HepG2 (cell line): ENCODE data around the gene BTBD3. TPM values are rescaled to one million over a fixed set of nuclear protein-coding genes. Genes with fewer than 3 reads are reported as not detected.

Source experiments
- CCAR2 ChIP-seq: fragments of 200-400 bp; formaldehyde crosslinking; optimal IDR thresholded peaks from 2 replicates; pipeline ENCODE3; 2018; ENCODE audit warnings: low read depth, mild to moderate bottlenecking, low read length, moderate library complexity
- CENPBD1 ChIP-seq: sonication (generic); formaldehyde crosslinking; IDR thresholded peaks from 2 replicates; pipeline ENCODE4 v1.8.0; 2022; ENCODE audit warnings: missing genetic modification reagents, low read depth, mild to moderate bottlenecking, borderline replicate concordance
- FOXP1 ChIP-seq, 2 experiments: fragments of 450-650 bp in 1 of 2; IDR thresholded peaks; 2 replicates each; pipeline ENCODE4 v1.6.1; 2017 to 2018; ENCODE audit warnings: antibody characterized with exemption in 1 of 2
- HNF4G ChIP-seq, 2 experiments: sonication (generic) in 1 of 2; formaldehyde crosslinking in 1 of 2; IDR thresholded peaks; 2 replicates each; pipeline versions ENCODE4 v1.4.0 to v1.6.1; 2011 to 2020; ENCODE audit warnings: borderline replicate concordance in 2 of 2, low read depth in 2 of 2, mild to moderate bottlenecking in 2 of 2, low read length in 1 of 2, missing genetic modification reagents in 1 of 2, moderate library complexity in 1 of 2
- HOXA3 ChIP-seq: sonication (generic); formaldehyde crosslinking; IDR thresholded peaks from 2 replicates; pipeline ENCODE4 v1.5.0; 2020; ENCODE audit warnings: missing genetic modification reagents
- KDM2A ChIP-seq: sonication (generic); formaldehyde crosslinking; IDR thresholded peaks from 2 replicates; pipeline ENCODE4 v1.4.0; 2020; ENCODE audit warnings: low read depth, missing genetic modification reagents, borderline replicate concordance
- MXD3 ChIP-seq: IDR thresholded peaks from 2 replicates; pipeline ENCODE4 v1.6.1; 2016; ENCODE audit warnings: mild to moderate bottlenecking, missing biosample characterization, missing genetic modification reagents
- NAIF1 ChIP-seq: sonication (generic); formaldehyde crosslinking; IDR thresholded peaks from 2 replicates; pipeline ENCODE4 v1.5.0; 2020; ENCODE audit warnings: mild to moderate bottlenecking, missing genetic modification reagents, borderline replicate concordance
- RFXAP ChIP-seq: sonication (generic); formaldehyde crosslinking; IDR thresholded peaks from 2 replicates; pipeline ENCODE4 v1.4.0; 2020; ENCODE audit warnings: missing genetic modification reagents, borderline replicate concordance
- SMAD9 ChIP-seq: sonication (generic); formaldehyde crosslinking; IDR thresholded peaks from 2 replicates; pipeline ENCODE4 v1.5.1; 2020; ENCODE audit warnings: mild to moderate bottlenecking, missing genetic modification reagents
- SOX13 ChIP-seq, 3 experiments: fragments of 450-650 bp in 1 of 3; sonication (generic) in 1 of 3; formaldehyde crosslinking in 1 of 3; IDR thresholded peaks in 2 of 3; conservative IDR thresholded peaks in 1 of 3; 2 replicates each; pipeline versions ENCODE4 v1.5.0 to v1.6.1; 2016 to 2020; ENCODE audit warnings: antibody characterized with exemption in 1 of 3, mild to moderate bottlenecking in 1 of 3, missing compliant biosample characterization in 1 of 3, missing genetic modification reagents in 1 of 3, moderate library complexity in 1 of 3
- TEAD2 ChIP-seq: sonication (generic); formaldehyde crosslinking; IDR thresholded peaks from 2 replicates; pipeline ENCODE4 v1.9.0; 2021; ENCODE audit warnings: missing genetic modification reagents
- TMF1 ChIP-seq: sonication (generic); formaldehyde crosslinking; IDR thresholded peaks from 2 replicates; pipeline ENCODE4 v1.8.1; 2022; ENCODE audit warnings: low read depth, missing genetic modification reagents
- ZBTB42 ChIP-seq: sonication (generic); formaldehyde crosslinking; IDR thresholded peaks from 2 replicates; pipeline ENCODE4 v1.5.0; 2020; ENCODE audit warnings: mild to moderate bottlenecking, missing genetic modification reagents
- ZBTB49 ChIP-seq: sonication (generic); formaldehyde crosslinking; IDR thresholded peaks from 2 replicates; pipeline ENCODE4 v1.4.0; 2020; ENCODE audit warnings: missing genetic modification reagents, borderline replicate concordance
- ZNF260 ChIP-seq: sonication (generic); formaldehyde crosslinking; IDR thresholded peaks from 2 replicates; pipeline ENCODE4 v1.4.0; 2020; ENCODE audit warnings: missing genetic modification reagents, low read depth, mild to moderate bottlenecking, borderline replicate concordance
- ZNF569 ChIP-seq: sonication (generic); formaldehyde crosslinking; IDR thresholded peaks from 2 replicates; pipeline ENCODE4 v1.5.0; 2020; ENCODE audit warnings: mild to moderate bottlenecking, missing genetic modification reagents, moderate library complexity, borderline replicate concordance
- ZNF878 ChIP-seq: sonication (generic); formaldehyde crosslinking; IDR thresholded peaks from 2 replicates; pipeline ENCODE4 v1.8.1; 2023; ENCODE audit warnings: mild to moderate bottlenecking, missing genetic modification reagents, moderate library complexity
- ZNF883 ChIP-seq: sonication (generic); formaldehyde crosslinking; IDR thresholded peaks from 2 replicates; pipeline ENCODE4 v1.5.1; 2020; ENCODE audit warnings: mild to moderate bottlenecking, missing genetic modification reagents; ENCODE audit errors: not compliant biosample characterization
- ZXDC ChIP-seq: sonication (generic); formaldehyde crosslinking; IDR thresholded peaks from 2 replicates; pipeline ENCODE4 v1.5.0; 2020; ENCODE audit warnings: mild to moderate bottlenecking, missing genetic modification reagents
- polyA plus RNA-seq, 8 experiments: library from polyadenylated mRNA; depleted of rRNA in 3 of 8; stranded (reverse) in 7 of 8; unstranded in 1 of 8; fragments of >200 nt; fragmentation: Illumina TruSeq in 4 of 8; extraction: Trizol in 4 of 8; gene quantifications; 2 replicates each; pipeline versions ENCODE4 v1.2.1 to v1.2.3, GENCODE V29; 2011 to 2016; ENCODE audit warnings: low read depth in 4 of 8, missing spikeins in 1 of 8, mixed read lengths in 1 of 8; ENCODE audit not compliant: insufficient read depth in 1 of 8
- total RNA-seq, 5 experiments: library from RNA; depleted of rRNA; stranded (reverse); fragments of >200 nt; fragmentation: Illumina TruSeq; extraction: Trizol; gene quantifications; 2 replicates each; pipeline ENCODE4 v1.2.3, GENCODE V29; 2016; ENCODE audit warnings: low read depth in 1 of 5

The BTBD3 gene
- total and polyA plus RNA-seq, 2 of the 13 experiments (the other 11 are each of a cell fraction or from before 2014, with no cell fraction given) = 32.2 to 41.8 TPM

- TF ChIP-seq MXD3 = no peak; the same call in 1 of the 2 replicates
- no peak for TF ChIP-seq ZNF569 (CRISPR knock-in tag)
- TF ChIP-seq ZNF883 (CRISPR knock-in tag) = no peak
- no peak for TF ChIP-seq ZXDC
- TF ChIP-seq FOXP1 (IDR thresholded peaks at IDR 0.05) = no peak
- no peak for TF ChIP-seq FOXP1 (CRISPR knock-in tag; IDR thresholded peaks at IDR 0.05)
- TF ChIP-seq SOX13 (IDR thresholded peaks at IDR 0.05) = 0 out of 2 replicates have a peak, but pooled peaks have one; percentile 39
- TF ChIP-seq SOX13 (CRISPR knock-in tag; conservative IDR thresholded peaks at IDR 0.05 in 1 of 2, IDR thresholded peaks at IDR 0.05 in 1 of 2) = peak in 1 of 2 experiments; percentile 86; a peak in 2 of 4 replicates
- TF ChIP-seq ZNF878 (CRISPR knock-in tag) = no peak
- peak; percentile 38; the same call in 1 of the 2 replicates for TF ChIP-seq KDM2A (CRISPR knock-in tag)
- TF ChIP-seq NAIF1 (CRISPR knock-in tag) = no peak
- TF ChIP-seq TMF1 = 0 out of 2 replicates have a peak, but pooled peaks have one; percentile 9
- TF ChIP-seq TEAD2 = no peak
- no peak for TF ChIP-seq CCAR2
- TF ChIP-seq HOXA3 (CRISPR knock-in tag) = peak; percentile 10; the same call in 1 of the 2 replicates
- no peak for TF ChIP-seq CENPBD1 (CRISPR knock-in tag)
- no peak for TF ChIP-seq ZNF260
- TF ChIP-seq ZBTB42 (CRISPR knock-in tag) = no peak
- no peak for TF ChIP-seq SMAD9
- peak; percentile 11 for TF ChIP-seq RFXAP (CRISPR knock-in tag)
- TF ChIP-seq ZBTB49 (CRISPR knock-in tag) = no peak
- TF ChIP-seq HNF4G (IDR thresholded peaks at IDR 0.05; ENCODE audit: borderline replicate concordance, low read depth, low read length) = no peak
- TF ChIP-seq HNF4G (CRISPR knock-in tag; IDR thresholded peaks at IDR 0.05; ENCODE audit: borderline replicate concordance, low read depth) = no peak
These were observed 26.5 kb upstream of the BTBD3 start (continued) for GRCh38 chr20:11891077-11891775.
